B cell (primary cell): Measurements from ENCODE around the gene EHHADH. TPM values are rescaled to one million over a fixed set of nuclear protein-coding genes. Genes with fewer than 3 reads are reported as not detected.

Source experiments
- ATAC-seq: fragments of 200-7000 bp; cut with Tn5 transposase; one replicate; pipeline ENCODE4 v1.10.0; 2021; ENCODE audit warnings: low read depth, mild to moderate bottlenecking, moderate number of reproducible peaks, moderate library complexity
- CTCF ChIA-PET: fragments of 350-600 bp; sonication (Branson Sonifier 250); formaldehyde crosslinking; loops from one replicate; lab custom pipeline; 2021; ENCODE audit warnings: antibody characterized with exemption, inconsistent platforms; lab: Charles Lee
- POLR2A ChIA-PET: fragments of 350-600 bp; sonication (Branson Sonifier 250); formaldehyde crosslinking; loops from one replicate; lab custom pipeline; 2021; ENCODE audit warnings: antibody characterized with exemption; lab: Charles Lee
- DNase-seq: peaks from one replicate; pipeline ENCODE4 v3.0.0; 2013
- H2AFZ ChIP-seq: 2 replicates; pipeline ENCODE4 v1.6.1; 2012; ENCODE audit warnings: mild to moderate bottlenecking, low read depth, low read length; ENCODE audit not compliant: insufficient read depth, poor library complexity, severe bottlenecking
- H3K27ac ChIP-seq, 2 donors: 1 replicate in 1 of 2; 2 replicates in 1 of 2; pipeline ENCODE4 v1.5.1; 2012 to 2013; ENCODE audit warnings: low read length in 2 of 2, mild to moderate bottlenecking in 2 of 2, moderate library complexity in 1 of 2
- H3K27me3 ChIP-seq, 4 experiments: fragments of 200-600 bp in 1 of 4; sonication (generic) in 1 of 4; replicated peaks in 1 of 4; 1 replicate in 2 of 4; 2 replicates in 2 of 4; pipeline versions ENCODE4 v1.6.1 to v1.7.0; 2013 to 2016; ENCODE audit warnings: low read length in 3 of 4, mild to moderate bottlenecking in 2 of 4, mixed read lengths in 1 of 4, moderate library complexity in 1 of 4; ENCODE audit not compliant: insufficient read depth in 4 of 4, control insufficient read depth in 3 of 4; ENCODE audit errors: control extremely low read depth in 1 of 4
- H3K36me3 ChIP-seq, 2 experiments: replicated peaks in 1 of 2; 1 replicate in 1 of 2; 2 replicates in 1 of 2; pipeline versions ENCODE4 v1.6.1 to v1.7.1; 2013; ENCODE audit warnings: low read length in 1 of 2; ENCODE audit not compliant: insufficient read depth in 2 of 2, control insufficient read depth in 1 of 2; ENCODE audit errors: control extremely low read depth in 1 of 2, extremely low read depth in 1 of 2
- H3K4me1 ChIP-seq, 2 donors: fragments of 200-600 bp in 1 of 2; sonication (generic) in 1 of 2; 1 replicate in 1 of 2; 2 replicates in 1 of 2; pipeline versions ENCODE4 v1.5.1 to v1.6.1; 2013 to 2017; ENCODE audit warnings: low read length in 2 of 2; ENCODE audit not compliant: control insufficient read depth in 2 of 2, insufficient read depth in 2 of 2
- H3K4me2 ChIP-seq: replicated peaks from 2 replicates; pipeline ENCODE3; 2012; ENCODE audit warnings: mild to moderate bottlenecking, low read depth, low read length; ENCODE audit not compliant: poor library complexity, severe bottlenecking
- H3K4me3 ChIP-seq, 5 experiments: fragments of 200-600 bp in 1 of 5; sonication (generic) in 1 of 5; 1 replicate in 3 of 5; 2 replicates in 2 of 5; pipeline versions ENCODE4 v1.5.1 to v1.7.0; 2011 to 2016; ENCODE audit warnings: low read length in 4 of 5, mild to moderate bottlenecking in 4 of 5, low read depth in 2 of 5, control low read depth in 1 of 5, moderate library complexity in 1 of 5; ENCODE audit not compliant: insufficient read depth in 1 of 5; ENCODE audit errors: control extremely low read depth in 1 of 5, extremely low read depth in 1 of 5
- H3K79me2 ChIP-seq: fragments of 200-600 bp; sonication (generic); one replicate; pipeline ENCODE4 v1.6.0; 2016; ENCODE audit warnings: low read length; ENCODE audit not compliant: control insufficient read depth, insufficient read depth
- H3K9ac ChIP-seq: fragments of 200-600 bp; sonication (generic); 2 replicates; pipeline ENCODE4 v1.6.1; 2017; ENCODE audit warnings: mild to moderate bottlenecking, low read length, moderate library complexity
- H3K9me3 ChIP-seq, 3 donors: one replicate each; pipeline versions ENCODE4 v1.6.1 to v1.7.1; 2013; ENCODE audit warnings: low read length in 2 of 3; ENCODE audit not compliant: control insufficient read depth in 2 of 3, insufficient read depth in 1 of 3; ENCODE audit errors: control extremely low read depth in 1 of 3
- H4K20me1 ChIP-seq: 2 replicates; pipeline ENCODE4 v1.6.0; 2012; ENCODE audit warnings: mild to moderate bottlenecking, low read length; ENCODE audit not compliant: insufficient read depth, control insufficient read depth, poor library complexity, severe bottlenecking
- H3K27ac Mint-ChIP-seq: one replicate; pipeline ENCODE4 v1.8.0; 2021; ENCODE audit warnings: mixed read lengths
- H3K27me3 Mint-ChIP-seq: one replicate; pipeline ENCODE4 v1.8.0; 2021; ENCODE audit warnings: mixed read lengths
- H3K4me1 Mint-ChIP-seq: one replicate; pipeline ENCODE4 v1.8.0; 2021; ENCODE audit warnings: mixed read lengths
- H3K4me3 Mint-ChIP-seq: one replicate; pipeline ENCODE4 v1.8.0; 2021; ENCODE audit warnings: mixed read lengths
- H3K9me3 Mint-ChIP-seq: one replicate; pipeline ENCODE4 v1.8.0; 2022; ENCODE audit warnings: mixed read lengths; ENCODE audit not compliant: insufficient read depth
- CTCF ChIP-seq: fragments of 200-600 bp; IDR thresholded peaks from one replicate; pipeline ENCODE4 v1.8.0; 2022; ENCODE audit warnings: antibody characterized with exemption, mild to moderate bottlenecking
- EZH2 ChIP-seq: IDR thresholded peaks from 2 replicates; pipeline ENCODE4 v1.6.1; 2012; ENCODE audit warnings: borderline replicate concordance, low read depth, mild to moderate bottlenecking, moderate library complexity, low read length; ENCODE audit not compliant: insufficient read depth, poor library complexity, severe bottlenecking
- whole genome bisulfite sequencing: methylation state at CpG from one replicate; pipeline ENCODE4 v1.1.5; 2013; ENCODE audit warnings: missing lambda C conversion rate; ENCODE audit not compliant: insufficient coverage; 5-methylcytosine and 5-hydroxymethylcytosine counted together
- intact Hi-C: fragments of 100-400 bp; cut with micrococcal nuclease; formaldehyde crosslinking; loops from one replicate; pipeline ENCODE4 v1.10.0; 2022
- polyA plus RNA-seq: library from polyadenylated mRNA; depleted of rRNA; stranded (reverse); fragments of >200 nt; gene quantifications from 2 replicates; pipeline ENCODE4 v1.2.3, GENCODE V29; 2012
- total RNA-seq, 2 donors: library from RNA; stranded (reverse); fragments of 120-200 nt in 1 of 2; gene quantifications; 1 replicate in 1 of 2; 2 replicates in 1 of 2; pipeline versions ENCODE4 v1.2.3 to v1.2.4, GENCODE V29; 2013 to 2022

EHHADH gene
- total and polyA plus RNA-seq, 2 donors (not counting 1 experiment from before 2014, with no cell fraction given): 0.30 to 1.4 TPM

- Histone ChIP-seq H3K4me3 (no peak overlapping the region), H3K9me3 (peaks cover 0 to 4% (median under 1%) of the 10 kb centered on the region in 3 donors), H4K20me1 (no peaks in the 10 kb centered on the region), H3K36me3 (no peaks in the 10 kb centered on the region), H3K4me2 (no peak overlapping the region), H2AFZ (no peak overlapping the region), H3K79me2 (no peaks in the 10 kb centered on the region), H3K9ac (no peak overlapping the region), H3K27me3 (peaks cover 0 to 4% (median 2%) of the 10 kb centered on the region in 4 experiments), H3K27ac (no peak overlapping the region), H3K4me1 (no peaks in the 10 kb centered on the region)
- ChIA-PET POLR2A (no interaction called here), CTCF (no interaction called here)
- Mint-ChIP-seq H3K9me3 (peaks cover 5% of the 10 kb centered on the region), H3K4me1 (no peaks in the 10 kb centered on the region), H3K27ac (no peak overlapping the region), H3K27me3 (peaks cover 27% of the 10 kb centered on the region), H3K4me3 (no peak overlapping the region)
- no peak for DNase-seq
- 80% methylated on average over 2 of the region's 4 CpGs for WGBS
- ATAC-seq: no peak
- intact Hi-C loops: no loop called here
- TF ChIP-seq CTCF (no peak), EZH2 (no peak)
Measured at GRCh38 chr3:185263423-185263822, 9.6 kb upstream of the EHHADH start.

- Histone ChIP-seq H3K4me2 (no peak overlapping the region), H3K27ac (no peak overlapping the region), H3K27me3 (peaks cover 0 to 10% (median 2%) of the 10 kb centered on the region in 4 experiments), H3K4me3 (no peak overlapping the region), H4K20me1 (no peaks in the 10 kb centered on the region), H3K9me3 (peaks cover 0 to 8% (median 2%) of the 10 kb centered on the region in 3 donors), H3K4me1 (peaks cover 0 to 4% of the 10 kb centered on the region in 2 donors), H3K79me2 (no peaks in the 10 kb centered on the region), H3K36me3 (no peaks in the 10 kb centered on the region), H2AFZ (no peak overlapping the region), H3K9ac (no peak overlapping the region)
- no CpG with 5 or more reads among the region's 1 CpG for WGBS
- TF ChIP-seq EZH2 (no peak), CTCF (no peak)
- no peak overlapping the region for H3K27ac Mint-ChIP-seq
- peaks cover 10% of the 10 kb centered on the region for H3K9me3 Mint-ChIP-seq
- peaks cover 6% of the 10 kb centered on the region for H3K4me1 Mint-ChIP-seq
- no peak overlapping the region for H3K4me3 Mint-ChIP-seq
- intact Hi-C loops: no loop called here
- ChIA-PET POLR2A (no interaction called here), CTCF (interaction anchor here (0.5 kb wide), 1 partner anchor 18 kb away, joined by 3 read pairs; no protein-coding TSS in a partner anchor)
- ATAC-seq (no peak), DNase-seq (no peak)
- peaks cover 10% of the 10 kb centered on the region for H3K27me3 Mint-ChIP-seq
Measured at GRCh38 chr3:185257334-185257733, 3.5 kb upstream of the EHHADH start.
